Neural cell (in vitro differentiated cells): ENCODE data around the gene SDHB. TPM values are rescaled to one million over a fixed set of nuclear protein-coding genes. Genes with fewer than 3 reads are reported as not detected.

Source experiments
- H2AFZ ChIP-seq: fragments of 200-600, 300-800 bp; sonication (generic), shearing (Covaris generic); 2 replicates; pipeline ENCODE4 v1.6.0; 2014; ENCODE audit warnings: low read depth, mild to moderate bottlenecking, antibody characterized with exemption, low read length, moderate library complexity
- H3F3A ChIP-seq: fragments of 200-600 bp; shearing (Covaris generic); 2 replicates; pipeline ENCODE4 v1.6.1; 2016; ENCODE audit warnings: mild to moderate bottlenecking, moderate library complexity, mixed read lengths, antibody characterized with exemption, low read length; ENCODE audit not compliant: insufficient read depth, poor library complexity, severe bottlenecking
- H3K27ac ChIP-seq: fragments of 200-600, 300-800 bp; sonication (generic), shearing (Covaris generic); 2 replicates; pipeline ENCODE4 v1.5.1; 2014; ENCODE audit warnings: mild to moderate bottlenecking, low read length, moderate library complexity
- H3K27me3 ChIP-seq: fragments of 300-800, 200-600 bp; sonication (generic), shearing (Covaris generic); 2 replicates; pipeline ENCODE4 v1.6.0; 2014; ENCODE audit warnings: mild to moderate bottlenecking, low read depth, low read length, moderate library complexity; ENCODE audit not compliant: insufficient read depth
- H3K36me3 ChIP-seq: fragments of 300-800, 200-600 bp; sonication (generic), shearing (Covaris generic); 2 replicates; pipeline ENCODE4 v1.5.1; 2014; ENCODE audit warnings: mild to moderate bottlenecking, antibody characterized with exemption, low read length, moderate library complexity; ENCODE audit not compliant: insufficient read depth
- H3K4me2 ChIP-seq: fragments of 300-800, 200-600 bp; sonication (generic), shearing (Covaris generic); 2 replicates; pipeline ENCODE4 v1.6.0; 2014; ENCODE audit warnings: mild to moderate bottlenecking, low read length
- H3K4me3 ChIP-seq: fragments of 300-800, 200-600 bp; sonication (generic), shearing (Covaris generic); 2 replicates; pipeline ENCODE4 v1.5.1; 2014; ENCODE audit warnings: mild to moderate bottlenecking, low read length, moderate library complexity
- H3K79me2 ChIP-seq: fragments of 200-600 bp; shearing (Covaris generic); replicated peaks from 2 replicates; pipeline ENCODE4 v1.6.0; 2014; ENCODE audit warnings: mild to moderate bottlenecking, low read length, moderate library complexity; ENCODE audit not compliant: insufficient read depth
- H3K9ac ChIP-seq: fragments of 300-800, 200-600 bp; sonication (generic), shearing (Covaris generic); 2 replicates; pipeline ENCODE4 v1.6.1; 2016; ENCODE audit warnings: mild to moderate bottlenecking, low read length, mixed read lengths
- H3K9me2 ChIP-seq: fragments of 200-600 bp; shearing (Covaris generic); 2 replicates; pipeline ENCODE4 v1.6.1; 2016; ENCODE audit warnings: mild to moderate bottlenecking, low read length, mixed read lengths; ENCODE audit not compliant: insufficient read depth
- H3K9me3 ChIP-seq: fragments of 200-600, 300-800 bp; sonication (generic), shearing (Covaris generic); 2 replicates; pipeline ENCODE4 v1.6.1; 2016; ENCODE audit warnings: mild to moderate bottlenecking, mixed run types, low read length, moderate library complexity, mixed read lengths
- H4K20me1 ChIP-seq: fragments of 200-600 bp; shearing (Covaris generic); 2 replicates; pipeline ENCODE4 v1.6.1; 2016; ENCODE audit warnings: mild to moderate bottlenecking, mixed run types; ENCODE audit not compliant: insufficient read depth
- EP300 ChIP-seq: fragments of 450-650 bp; conservative IDR thresholded peaks from 2 replicates; pipeline ENCODE4 v1.6.1; 2014; ENCODE audit warnings: antibody characterized with exemption, mild to moderate bottlenecking, moderate library complexity; ENCODE audit not compliant: poor library complexity, severe bottlenecking
- EZH2 ChIP-seq: fragments of 200-600, 300-800 bp; shearing (Covaris generic), sonication (generic); IDR thresholded peaks from 2 replicates; pipeline ENCODE4 v1.6.1; 2014; ENCODE audit warnings: antibody characterized with exemption, low read length, borderline replicate concordance, mild to moderate bottlenecking; ENCODE audit not compliant: insufficient read depth, poor library complexity, severe bottlenecking
- MXI1 ChIP-seq: fragments of 450-650 bp; conservative IDR thresholded peaks from 2 replicates; pipeline ENCODE4 v1.6.1; 2014; ENCODE audit warnings: antibody characterized with exemption, mild to moderate bottlenecking; ENCODE audit not compliant: poor library complexity, severe bottlenecking
- POLR2AphosphoS5 ChIP-seq: IDR thresholded peaks from 2 replicates; pipeline ENCODE4 v1.6.1; 2012
- RAD21 ChIP-seq: fragments of 450-650 bp; conservative IDR thresholded peaks from 2 replicates; pipeline ENCODE4 v1.6.1; 2014; ENCODE audit warnings: antibody characterized with exemption, mild to moderate bottlenecking, moderate library complexity
- SMC3 ChIP-seq: fragments of 450-650 bp; conservative IDR thresholded peaks from 2 replicates; pipeline ENCODE4 v1.6.1; 2014; ENCODE audit warnings: antibody characterized with exemption, mild to moderate bottlenecking, moderate library complexity; ENCODE audit not compliant: poor library complexity
- TAF1 ChIP-seq: IDR thresholded peaks from 2 replicates; pipeline ENCODE4 v1.6.1; 2012; ENCODE audit warnings: low read depth
- polyA plus RNA-seq: library from polyadenylated mRNA; depleted of rRNA; stranded (reverse); fragments of >200 nt; gene quantifications from 2 replicates; pipeline ENCODE4 v1.2.3, GENCODE V29; 2014
- TF ChIP-seq, protein P1 (sequence below): fragments of 450-650 bp; IDR thresholded peaks from 2 replicates; pipeline ENCODE4 v1.5.1; 2014; ENCODE audit warnings: antibody characterized with exemption, mild to moderate bottlenecking, moderate library complexity; ENCODE audit not compliant: poor library complexity, severe bottlenecking
- TF ChIP-seq, protein P2 (sequence below): IDR thresholded peaks from 2 replicates; pipeline ENCODE4 v1.6.1; 2012; ENCODE audit warnings: borderline replicate concordance

Gene SDHB
- polyA plus RNA-seq, 1 donor from 2014 or later: 129 TPM

DNA sequence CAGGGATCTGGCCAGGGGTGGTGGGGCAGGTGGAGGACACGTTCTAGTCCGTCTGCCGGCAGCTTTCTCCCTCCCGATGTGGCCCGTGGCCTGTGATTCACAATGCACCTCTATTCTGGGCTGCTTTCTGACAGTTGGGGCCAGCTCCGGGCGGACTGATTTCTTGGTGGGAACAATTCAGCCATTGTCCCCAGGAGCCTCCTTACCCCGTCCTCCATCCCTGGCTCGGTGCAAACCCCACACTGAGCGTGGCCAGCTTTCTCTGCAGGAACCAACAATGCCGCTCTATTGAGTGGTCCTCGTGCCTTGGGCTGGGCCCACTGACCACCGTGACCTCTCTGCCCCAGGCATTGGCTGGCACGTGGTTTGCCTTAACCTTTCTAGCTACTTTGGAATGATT, 35.7 kb upstream of the SDHB start:
- Histone ChIP-seq H4K20me1 (no peaks in the 10 kb centered on the region), H3K4me2 (no peak overlapping the region), H3K36me3 (no peaks in the 10 kb centered on the region), H3K27me3 (no peaks in the 10 kb centered on the region), H3F3A (no peaks in the 10 kb centered on the region), H3K9ac (no peak overlapping the region), H3K27ac (no peak overlapping the region), H3K79me2 (no peaks in the 10 kb centered on the region), H2AFZ (no peak overlapping the region), H3K4me3 (no peak overlapping the region), H3K9me2 (no peaks in the 10 kb centered on the region), H3K9me3 (no peaks in the 10 kb centered on the region)
- TF ChIP-seq EP300 (no peak), EZH2 (no peak), RAD21 (no peak), POLR2AphosphoS5 (no peak), SMC3 (no peak), MXI1 (no peak), TAF1 (no peak)
- TF ChIP-seq, protein P1, sequence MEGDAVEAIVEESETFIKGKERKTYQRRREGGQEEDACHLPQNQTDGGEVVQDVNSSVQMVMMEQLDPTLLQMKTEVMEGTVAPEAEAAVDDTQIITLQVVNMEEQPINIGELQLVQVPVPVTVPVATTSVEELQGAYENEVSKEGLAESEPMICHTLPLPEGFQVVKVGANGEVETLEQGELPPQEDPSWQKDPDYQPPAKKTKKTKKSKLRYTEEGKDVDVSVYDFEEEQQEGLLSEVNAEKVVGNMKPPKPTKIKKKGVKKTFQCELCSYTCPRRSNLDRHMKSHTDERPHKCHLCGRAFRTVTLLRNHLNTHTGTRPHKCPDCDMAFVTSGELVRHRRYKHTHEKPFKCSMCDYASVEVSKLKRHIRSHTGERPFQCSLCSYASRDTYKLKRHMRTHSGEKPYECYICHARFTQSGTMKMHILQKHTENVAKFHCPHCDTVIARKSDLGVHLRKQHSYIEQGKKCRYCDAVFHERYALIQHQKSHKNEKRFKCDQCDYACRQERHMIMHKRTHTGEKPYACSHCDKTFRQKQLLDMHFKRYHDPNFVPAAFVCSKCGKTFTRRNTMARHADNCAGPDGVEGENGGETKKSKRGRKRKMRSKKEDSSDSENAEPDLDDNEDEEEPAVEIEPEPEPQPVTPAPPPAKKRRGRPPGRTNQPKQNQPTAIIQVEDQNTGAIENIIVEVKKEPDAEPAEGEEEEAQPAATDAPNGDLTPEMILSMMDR: no peak
- TF ChIP-seq, protein P2, sequence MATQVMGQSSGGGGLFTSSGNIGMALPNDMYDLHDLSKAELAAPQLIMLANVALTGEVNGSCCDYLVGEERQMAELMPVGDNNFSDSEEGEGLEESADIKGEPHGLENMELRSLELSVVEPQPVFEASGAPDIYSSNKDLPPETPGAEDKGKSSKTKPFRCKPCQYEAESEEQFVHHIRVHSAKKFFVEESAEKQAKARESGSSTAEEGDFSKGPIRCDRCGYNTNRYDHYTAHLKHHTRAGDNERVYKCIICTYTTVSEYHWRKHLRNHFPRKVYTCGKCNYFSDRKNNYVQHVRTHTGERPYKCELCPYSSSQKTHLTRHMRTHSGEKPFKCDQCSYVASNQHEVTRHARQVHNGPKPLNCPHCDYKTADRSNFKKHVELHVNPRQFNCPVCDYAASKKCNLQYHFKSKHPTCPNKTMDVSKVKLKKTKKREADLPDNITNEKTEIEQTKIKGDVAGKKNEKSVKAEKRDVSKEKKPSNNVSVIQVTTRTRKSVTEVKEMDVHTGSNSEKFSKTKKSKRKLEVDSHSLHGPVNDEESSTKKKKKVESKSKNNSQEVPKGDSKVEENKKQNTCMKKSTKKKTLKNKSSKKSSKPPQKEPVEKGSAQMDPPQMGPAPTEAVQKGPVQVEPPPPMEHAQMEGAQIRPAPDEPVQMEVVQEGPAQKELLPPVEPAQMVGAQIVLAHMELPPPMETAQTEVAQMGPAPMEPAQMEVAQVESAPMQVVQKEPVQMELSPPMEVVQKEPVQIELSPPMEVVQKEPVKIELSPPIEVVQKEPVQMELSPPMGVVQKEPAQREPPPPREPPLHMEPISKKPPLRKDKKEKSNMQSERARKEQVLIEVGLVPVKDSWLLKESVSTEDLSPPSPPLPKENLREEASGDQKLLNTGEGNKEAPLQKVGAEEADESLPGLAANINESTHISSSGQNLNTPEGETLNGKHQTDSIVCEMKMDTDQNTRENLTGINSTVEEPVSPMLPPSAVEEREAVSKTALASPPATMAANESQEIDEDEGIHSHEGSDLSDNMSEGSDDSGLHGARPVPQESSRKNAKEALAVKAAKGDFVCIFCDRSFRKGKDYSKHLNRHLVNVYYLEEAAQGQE: no peak

DNA sequence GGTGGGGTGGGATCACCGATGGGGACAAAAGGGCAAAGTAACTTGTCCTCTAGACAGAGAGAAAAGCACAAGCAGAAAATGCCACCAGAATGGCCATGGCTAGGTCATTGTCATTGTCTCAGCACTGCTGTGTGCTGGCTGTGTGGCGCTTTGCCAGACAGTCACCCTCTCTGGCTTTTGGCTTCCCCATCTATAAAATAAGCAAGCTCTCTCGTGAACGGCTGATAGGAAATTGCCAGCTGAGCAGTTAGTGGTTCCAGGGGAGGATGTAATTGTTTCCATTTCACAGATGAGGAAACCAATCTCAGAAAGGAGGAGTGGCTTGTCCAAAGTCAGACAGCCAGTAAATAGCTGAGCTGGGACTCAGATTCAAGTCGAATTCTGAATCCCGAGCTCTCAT, 32.9 kb upstream of the SDHB start:
- H3F3A ChIP-seq: no peaks in the 10 kb centered on the region
- H3K4me2 ChIP-seq: no peak overlapping the region
- H3K27ac ChIP-seq: no peak overlapping the region
- H2AFZ ChIP-seq: no peak overlapping the region
- H3K79me2 ChIP-seq: no peaks in the 10 kb centered on the region
- no peaks in the 10 kb centered on the region for H3K27me3 ChIP-seq
- H3K9me2 ChIP-seq: no peaks in the 10 kb centered on the region
- no peak overlapping the region for H3K9ac ChIP-seq
- no peaks in the 10 kb centered on the region for H3K36me3 ChIP-seq
- H3K4me3 ChIP-seq: no peak overlapping the region
- TF ChIP-seq MXI1 (no peak), RAD21 (no peak), EP300 (no peak), TAF1 (no peak), POLR2AphosphoS5 (no peak), EZH2 (no peak), SMC3 (no peak)
- TF ChIP-seq, protein P1: no peak
- TF ChIP-seq, protein P2: no peak
- H4K20me1 ChIP-seq: no peaks in the 10 kb centered on the region
- H3K9me3 ChIP-seq: no peaks in the 10 kb centered on the region
